C4-2B (cell line): Measurements from ENCODE around the gene NR4A3.

ENCODE experiments used
- ZFX ChIP-seq: fragments of 450-650 bp; IDR thresholded peaks from 2 replicates; pipeline ENCODE4 v1.6.1; 2017
- TF ChIP-seq, protein P1 (sequence below): fragments of 450-650 bp; conservative IDR thresholded peaks from 2 replicates; pipeline ENCODE4 v1.5.1; 2017; ENCODE audit warnings: mild to moderate bottlenecking

GRCh38 chr9:99819856-99820684 is 1.6 kb upstream of the NR4A3 start:
- TF ChIP-seq, protein P1, sequence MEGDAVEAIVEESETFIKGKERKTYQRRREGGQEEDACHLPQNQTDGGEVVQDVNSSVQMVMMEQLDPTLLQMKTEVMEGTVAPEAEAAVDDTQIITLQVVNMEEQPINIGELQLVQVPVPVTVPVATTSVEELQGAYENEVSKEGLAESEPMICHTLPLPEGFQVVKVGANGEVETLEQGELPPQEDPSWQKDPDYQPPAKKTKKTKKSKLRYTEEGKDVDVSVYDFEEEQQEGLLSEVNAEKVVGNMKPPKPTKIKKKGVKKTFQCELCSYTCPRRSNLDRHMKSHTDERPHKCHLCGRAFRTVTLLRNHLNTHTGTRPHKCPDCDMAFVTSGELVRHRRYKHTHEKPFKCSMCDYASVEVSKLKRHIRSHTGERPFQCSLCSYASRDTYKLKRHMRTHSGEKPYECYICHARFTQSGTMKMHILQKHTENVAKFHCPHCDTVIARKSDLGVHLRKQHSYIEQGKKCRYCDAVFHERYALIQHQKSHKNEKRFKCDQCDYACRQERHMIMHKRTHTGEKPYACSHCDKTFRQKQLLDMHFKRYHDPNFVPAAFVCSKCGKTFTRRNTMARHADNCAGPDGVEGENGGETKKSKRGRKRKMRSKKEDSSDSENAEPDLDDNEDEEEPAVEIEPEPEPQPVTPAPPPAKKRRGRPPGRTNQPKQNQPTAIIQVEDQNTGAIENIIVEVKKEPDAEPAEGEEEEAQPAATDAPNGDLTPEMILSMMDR = peak; percentile 26
- peak; percentile 16; the same call in 1 of the 2 replicates for TF ChIP-seq ZFX
